ENCODE measurements around the gene CABLES2.

CABLES2 gene

DNA sequence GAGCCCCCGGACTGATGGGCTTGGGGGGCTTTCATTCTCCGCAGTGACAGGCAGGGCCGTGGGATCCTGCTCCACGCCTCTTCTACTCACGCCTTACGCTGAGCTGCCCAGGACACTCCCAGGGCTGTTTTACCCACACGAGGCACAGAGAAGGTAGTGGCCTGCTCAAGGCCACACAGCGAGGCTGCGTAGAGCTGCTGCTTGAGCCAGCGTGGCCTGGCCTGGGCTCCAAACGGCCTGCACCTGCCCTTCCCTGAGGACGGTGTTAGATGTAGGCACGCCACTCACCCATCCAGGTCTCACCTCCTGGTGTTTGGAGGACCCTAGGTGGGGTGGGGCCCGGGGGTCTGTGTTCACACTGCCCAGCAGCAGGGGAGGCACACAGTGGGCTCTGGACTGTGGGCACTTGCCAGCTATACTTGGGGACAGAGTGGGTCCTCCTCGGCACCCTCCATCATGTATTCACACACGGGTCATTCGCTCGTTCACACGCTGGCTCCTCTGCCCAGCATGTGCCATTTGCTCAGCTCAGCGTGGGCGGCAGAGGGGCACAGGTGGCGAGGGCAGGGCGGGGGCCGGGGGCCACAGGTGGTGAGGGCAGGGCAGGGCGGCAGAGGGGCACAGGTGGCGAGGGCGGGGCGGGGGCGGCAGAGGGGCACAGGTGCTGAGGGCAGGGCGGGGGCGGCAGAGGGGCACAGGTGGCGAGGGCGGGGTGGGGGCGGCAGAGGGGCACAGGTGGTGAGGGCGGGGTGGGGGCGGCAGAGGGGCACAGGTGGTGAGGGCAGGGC, 38.7 kb upstream of the CABLES2 start:
- TF ChIP-seq, protein P1, sequence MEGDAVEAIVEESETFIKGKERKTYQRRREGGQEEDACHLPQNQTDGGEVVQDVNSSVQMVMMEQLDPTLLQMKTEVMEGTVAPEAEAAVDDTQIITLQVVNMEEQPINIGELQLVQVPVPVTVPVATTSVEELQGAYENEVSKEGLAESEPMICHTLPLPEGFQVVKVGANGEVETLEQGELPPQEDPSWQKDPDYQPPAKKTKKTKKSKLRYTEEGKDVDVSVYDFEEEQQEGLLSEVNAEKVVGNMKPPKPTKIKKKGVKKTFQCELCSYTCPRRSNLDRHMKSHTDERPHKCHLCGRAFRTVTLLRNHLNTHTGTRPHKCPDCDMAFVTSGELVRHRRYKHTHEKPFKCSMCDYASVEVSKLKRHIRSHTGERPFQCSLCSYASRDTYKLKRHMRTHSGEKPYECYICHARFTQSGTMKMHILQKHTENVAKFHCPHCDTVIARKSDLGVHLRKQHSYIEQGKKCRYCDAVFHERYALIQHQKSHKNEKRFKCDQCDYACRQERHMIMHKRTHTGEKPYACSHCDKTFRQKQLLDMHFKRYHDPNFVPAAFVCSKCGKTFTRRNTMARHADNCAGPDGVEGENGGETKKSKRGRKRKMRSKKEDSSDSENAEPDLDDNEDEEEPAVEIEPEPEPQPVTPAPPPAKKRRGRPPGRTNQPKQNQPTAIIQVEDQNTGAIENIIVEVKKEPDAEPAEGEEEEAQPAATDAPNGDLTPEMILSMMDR (IDR thresholded peaks at IDR 0.05; ENCODE audit: low read length, missing control alignments) = no peak
- no peak overlapping the region for H3K4me3 ChIP-seq (replicated peaks; ENCODE audit: low read depth, low read length)
- no peak for DNase-seq (ENCODE audit: low read depth)

DNA sequence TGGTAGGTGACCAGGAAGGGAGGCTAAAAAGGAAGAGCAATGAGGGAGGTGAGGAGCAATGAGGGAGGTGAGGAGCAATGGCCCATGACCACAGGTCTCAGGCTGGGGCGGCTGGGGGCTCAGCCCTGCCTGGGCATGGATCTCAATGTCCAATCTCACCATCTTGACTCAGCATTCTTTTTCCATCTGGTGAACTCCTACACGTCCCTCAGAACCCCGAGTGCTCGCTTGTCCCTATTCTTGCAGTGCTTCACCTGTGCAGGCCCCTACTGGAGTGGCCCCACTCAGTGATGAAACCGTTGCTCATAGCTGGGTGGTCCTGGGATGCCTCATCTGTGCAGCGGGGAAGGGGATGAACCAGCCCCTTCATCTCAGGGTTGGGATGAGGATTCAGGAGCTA, 37.2 kb upstream of the CABLES2 start:
- no peak overlapping the region for H3K4me3 ChIP-seq (replicated peaks; ENCODE audit: low read depth, low read length)
- DNase-seq (ENCODE audit: low read depth) = no peak
- TF ChIP-seq, protein P1 (IDR thresholded peaks at IDR 0.05; ENCODE audit: low read length, missing control alignments) = no peak

DNA sequence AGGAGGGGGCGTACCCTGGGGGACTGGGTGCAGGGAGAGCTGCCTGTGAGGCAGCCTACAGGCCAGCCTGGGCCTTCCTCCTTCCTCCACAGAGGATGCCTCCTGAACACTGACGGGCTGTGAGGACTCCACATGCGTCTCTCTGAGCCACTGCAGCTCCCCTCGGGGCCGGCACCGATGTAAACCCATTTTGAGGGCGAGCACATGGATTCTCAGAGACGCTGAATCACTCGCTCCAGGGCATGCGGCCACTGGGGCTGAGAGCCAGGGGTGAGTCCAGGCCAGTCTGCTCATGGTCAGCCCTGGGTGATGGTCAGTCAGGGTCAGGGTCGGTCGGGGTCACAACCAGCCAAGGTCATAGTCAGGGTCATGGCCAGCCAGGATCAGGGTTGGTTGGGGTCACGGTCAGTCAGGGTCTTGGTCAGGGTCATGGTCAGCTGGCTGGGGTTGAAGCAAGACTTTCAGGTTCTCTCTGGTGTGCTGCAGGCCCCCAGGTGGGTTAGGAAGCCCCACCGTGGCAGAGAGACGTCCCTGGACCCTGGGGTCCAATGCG, 35.0 kb upstream of the CABLES2 start:
- TF ChIP-seq, protein P1 (IDR thresholded peaks at IDR 0.05; ENCODE audit: low read length, missing control alignments) = no peak
- no peak overlapping the region for H3K4me3 ChIP-seq (replicated peaks; ENCODE audit: low read depth, low read length)
- no peak for DNase-seq (ENCODE audit: low read depth)

DNA sequence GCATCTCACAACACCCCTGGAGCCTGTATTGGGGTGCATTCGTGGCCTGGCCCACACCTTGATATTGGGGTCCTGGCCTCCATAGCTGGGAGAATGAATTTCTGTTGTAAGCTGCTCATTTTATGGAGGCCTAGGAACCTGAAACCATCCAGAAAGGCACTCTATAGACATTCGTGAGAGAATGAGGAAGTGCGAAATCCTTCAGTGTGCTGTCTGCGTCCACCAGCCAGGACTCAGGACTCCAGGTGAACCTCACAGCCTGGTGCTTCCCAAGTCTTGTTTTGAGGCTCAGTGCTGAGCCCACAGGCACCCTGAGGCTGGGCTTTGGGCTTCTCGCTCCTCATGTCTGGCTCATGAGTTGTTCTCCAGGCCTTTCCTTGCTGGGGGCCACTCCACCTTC, 32.1 kb upstream of the CABLES2 start:
- TF ChIP-seq, protein P1 (IDR thresholded peaks at IDR 0.05; ENCODE audit: low read length, missing control alignments) = no peak
- H3K4me3 ChIP-seq (replicated peaks; ENCODE audit: low read depth, low read length) = no peak overlapping the region
- DNase-seq (ENCODE audit: low read depth) = no peak

DNA sequence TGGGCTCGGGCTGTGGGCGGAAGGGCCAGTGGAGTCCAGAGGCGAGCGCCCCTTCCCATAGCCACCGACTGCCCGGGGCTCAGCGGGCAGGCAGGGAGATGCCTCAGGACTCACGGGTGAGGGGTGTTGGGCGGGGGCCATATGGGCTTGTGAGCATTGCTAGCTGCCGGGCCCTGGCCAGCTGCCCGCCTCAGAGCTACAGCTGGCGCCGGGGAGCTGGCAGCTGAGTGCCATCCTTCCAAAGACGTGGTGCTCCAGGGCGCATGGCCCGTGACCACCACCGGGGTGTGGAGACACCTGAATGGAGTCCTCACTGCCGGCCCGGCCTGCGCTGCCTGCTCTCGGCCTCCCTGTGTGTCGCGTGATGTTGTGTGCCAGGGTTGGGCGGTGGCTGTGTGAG, 30.8 kb upstream of the CABLES2 start:
- no peak overlapping the region for H3K4me3 ChIP-seq (replicated peaks; ENCODE audit: low read depth, low read length)
- TF ChIP-seq, protein P1 (IDR thresholded peaks at IDR 0.05; ENCODE audit: low read length, missing control alignments) = no peak
- no peak for DNase-seq (ENCODE audit: low read depth)

DNA sequence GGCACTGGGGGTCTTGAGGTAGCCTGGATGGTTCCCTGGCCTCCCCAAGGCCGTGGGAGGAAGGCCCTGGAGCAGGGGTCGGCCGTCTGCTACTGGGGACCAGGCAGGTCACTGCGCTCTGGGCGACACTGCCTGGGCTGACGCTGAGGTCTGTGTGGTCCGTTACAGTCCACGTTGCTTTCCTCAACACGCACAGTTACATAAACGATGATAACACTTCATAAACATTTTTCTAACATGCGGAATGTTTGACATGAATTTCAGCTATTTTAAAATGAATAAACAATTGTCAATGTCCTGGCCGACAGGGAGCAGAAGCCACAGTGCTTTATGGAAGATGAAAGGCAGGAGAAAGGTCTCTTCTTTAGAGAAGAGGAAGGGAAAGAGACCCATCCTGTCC, 30.4 kb upstream of the CABLES2 start:
- no peak overlapping the region for H3K4me3 ChIP-seq (replicated peaks; ENCODE audit: low read depth, low read length)
- DNase-seq (ENCODE audit: low read depth) = no peak
- TF ChIP-seq, protein P1 (IDR thresholded peaks at IDR 0.05; ENCODE audit: low read length, missing control alignments) = no peak

DNA sequence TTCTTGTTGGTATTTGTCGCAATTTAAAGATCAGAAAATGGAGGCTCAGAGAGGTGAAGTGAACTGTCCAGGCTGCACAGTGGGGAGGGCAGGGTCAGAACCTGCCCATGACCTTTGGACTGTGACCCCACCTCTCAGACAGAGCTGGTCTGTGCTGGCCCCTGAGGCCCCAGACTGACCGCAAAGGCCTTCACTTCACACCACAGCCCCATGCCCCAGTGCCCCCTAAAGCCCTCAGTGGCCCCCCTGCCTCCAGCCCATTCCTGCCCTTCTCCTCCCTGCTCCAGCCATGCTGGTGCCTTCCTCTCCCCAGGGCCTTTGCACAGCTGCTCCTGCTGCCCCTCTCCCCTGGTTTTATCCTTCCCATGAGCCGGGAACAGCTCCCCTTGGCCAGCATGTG, 29.6 kb upstream of the CABLES2 start:
- TF ChIP-seq, protein P1 (IDR thresholded peaks at IDR 0.05; ENCODE audit: low read length, missing control alignments) = no peak
- DNase-seq (ENCODE audit: low read depth) = no peak

More for the DNA sequence above, 29.6 kb upstream of the CABLES2 start:
- no peak overlapping the region for H3K4me3 ChIP-seq (replicated peaks; ENCODE audit: low read depth, low read length)

Measured in fibroblast of pulmonary artery (primary cell).